ENCODE results near the gene SPACA7.

- TF ChIP-seq CTCF (IDR thresholded peaks at IDR 0.05) (no peak), POLR2A (IDR thresholded peaks at IDR 0.05) (no peak), POLR2AphosphoS5 (IDR thresholded peaks at IDR 0.05) (no peak)
These were observed 20.0 kb upstream of the SPACA7 start for GRCh38 chr13:112356190-112356589.
